Measurements from ENCODE around the gene ADRM1.

The ADRM1 gene

GRCh38 chr20:62285722-62286121 lies 17.1 kb upstream of the ADRM1 start:
- peak overlapping the region; percentile 34; the same call in 1 of the 2 replicates for H3K27ac ChIP-seq
- TF ChIP-seq CTCF (conservative IDR thresholded peaks at IDR 0.05) = no peak

- no peak for TF ChIP-seq CTCF (conservative IDR thresholded peaks at IDR 0.05)
- peak overlapping the region; percentile 34; the same call in 1 of the 2 replicates for H3K27ac ChIP-seq
These were observed 16.2 kb upstream of the ADRM1 start for GRCh38 chr20:62286493-62287064.

GRCh38 chr20:62287129-62287528 lies 15.7 kb upstream of the ADRM1 start:
- H3K27ac ChIP-seq = peak overlapping the region; percentile 34
- TF ChIP-seq CTCF (conservative IDR thresholded peaks at IDR 0.05) = no peak

GRCh38 chr20:62287759-62288534 lies 14.8 kb upstream of the ADRM1 start:
- H3K27ac ChIP-seq = peak overlapping the region; percentile 13; the same call in 1 of the 2 replicates
- TF ChIP-seq CTCF (conservative IDR thresholded peaks at IDR 0.05) = no peak

GRCh38 chr20:62288535-62289105 lies 14.2 kb upstream of the ADRM1 start:
- no peak for TF ChIP-seq CTCF (conservative IDR thresholded peaks at IDR 0.05)
- H3K27ac ChIP-seq = no peak overlapping the region

GRCh38 chr20:62289131-62289530 lies 13.7 kb upstream of the ADRM1 start:
- H3K27ac ChIP-seq = no peak overlapping the region
- no peak for TF ChIP-seq CTCF (conservative IDR thresholded peaks at IDR 0.05)

- no peak for TF ChIP-seq CTCF (conservative IDR thresholded peaks at IDR 0.05)
- H3K27ac ChIP-seq = no peak overlapping the region
These were observed 12.9 kb upstream of the ADRM1 start for GRCh38 chr20:62289898-62290297.

All from VCaP (cell line).